Tibial nerve (tissue), 4 donors: ENCODE results near the gene CEP85L. TPM values are rescaled to one million over a fixed set of nuclear protein-coding genes. Genes with fewer than 3 reads are reported as not detected.

Experiments used
- DNase-seq, 2 donors: peaks; one replicate each; pipeline ENCODE4 v3.0.0-alpha.2; 2019; ENCODE audit warnings: low spot score in 2 of 2
- H3K27ac ChIP-seq, 4 donors: fragments of 200-600 bp; sonication (generic) in 3 of 4; one replicate each; pipeline ENCODE4 v1.5.1; 2017 to 2019; ENCODE audit warnings: mild to moderate bottlenecking in 1 of 4
- H3K27me3 ChIP-seq, 2 donors: fragments of 200-600 bp; sonication (generic) in 1 of 2; one replicate each; pipeline versions ENCODE4 v1.5.1 to v1.6.0; 2017 to 2019
- H3K36me3 ChIP-seq, 3 donors: fragments of 200-600 bp; sonication (generic); one replicate each; pipeline ENCODE4 v1.5.1; 2018 to 2019
- H3K4me1 ChIP-seq, 4 donors: fragments of 200-600 bp; sonication (generic) in 3 of 4; one replicate each; pipeline ENCODE4 v1.5.1; 2017 to 2019
- H3K4me3 ChIP-seq, 4 donors: fragments of 200-600 bp; sonication (generic) in 3 of 4; one replicate each; pipeline ENCODE4 v1.5.1; 2017 to 2019; ENCODE audit warnings: mild to moderate bottlenecking in 1 of 4, moderate library complexity in 1 of 4
- H3K9me3 ChIP-seq, 4 donors: fragments of 200-600 bp; sonication (generic) in 3 of 4; one replicate each; pipeline ENCODE4 v1.5.1; 2017 to 2019
- CTCF ChIP-seq, 5 experiments: fragments of 200-600 bp in 3 of 5; fragments of 450-650 bp in 2 of 5; sonication (generic) in 3 of 5; IDR thresholded peaks; one replicate each; pipeline ENCODE4 v1.5.1; 2016 to 2019; ENCODE audit warnings: antibody characterized with exemption in 5 of 5, mild to moderate bottlenecking in 3 of 5, moderate library complexity in 2 of 5
- EP300 ChIP-seq, 2 donors: sonication (generic); formaldehyde crosslinking; IDR thresholded peaks; one replicate each; pipeline ENCODE4 v1.6.1; 2017; ENCODE audit warnings: antibody characterized with exemption in 2 of 2, mild to moderate bottlenecking in 1 of 2
- POLR2A ChIP-seq, 2 donors: fragments of 450-650 bp; IDR thresholded peaks; one replicate each; pipeline ENCODE4 v1.6.1; 2017; ENCODE audit warnings: antibody characterized with exemption in 2 of 2, mild to moderate bottlenecking in 2 of 2, moderate library complexity in 2 of 2
- WGBS, 2 donors: methylation state at CpG; one replicate each; pipeline ENCODE4 v1.1.5; 2018; 5-methylcytosine and 5-hydroxymethylcytosine counted together
- total RNA-seq, 4 donors: library from RNA; depleted of rRNA; stranded (reverse); fragments of >200 nt; gene quantifications; one replicate each; pipeline ENCODE4 v1.1.0, GENCODE V29; 2016

The CEP85L gene
- total RNA-seq, 4 donors from 2014 or later, result 26.7 to 47.4 (median 37.8) TPM

GRCh38 chr6:118685823-118686449 is 34.5 kb upstream of the CEP85L start:
- no peak overlapping the region for H3K4me3 ChIP-seq
- DNase-seq, result no peak
- H3K27ac ChIP-seq, result no peak overlapping the region
- 81 to 87% methylated on average over 7 of the region's 7 CpGs for WGBS, 2 donors
- no peaks in the 10 kb centered on the region for H3K9me3 ChIP-seq
- no peaks in the 10 kb centered on the region for H3K36me3 ChIP-seq
- no peaks in the 10 kb centered on the region for H3K27me3 ChIP-seq
- peaks cover 0 to 15% (median 5%) of the 10 kb centered on the region in 4 donors for H3K4me1 ChIP-seq
- no peak for TF ChIP-seq POLR2A (IDR thresholded peaks at IDR 0.05)
- no peak for TF ChIP-seq CTCF (IDR thresholded peaks at IDR 0.05)
- no peak for TF ChIP-seq EP300 (IDR thresholded peaks at IDR 0.05)

GRCh38 chr6:118683881-118684872 is 32.8 kb upstream of the CEP85L start:
- peak overlapping the region in 1 of 4 donors; percentile 53 for H3K27ac ChIP-seq
- WGBS, 2 donors, result 69 to 80% methylated on average over 9 of the region's 9 CpGs
- H3K9me3 ChIP-seq, result no peaks in the 10 kb centered on the region
- no peak for DNase-seq
- H3K4me1 ChIP-seq, result peaks cover 0 to 24% (median 10%) of the 10 kb centered on the region in 4 donors
- H3K36me3 ChIP-seq, result no peaks in the 10 kb centered on the region
- H3K4me3 ChIP-seq, result no peak overlapping the region
- no peak for TF ChIP-seq EP300 (IDR thresholded peaks at IDR 0.05)
- no peak for TF ChIP-seq POLR2A (IDR thresholded peaks at IDR 0.05)
- TF ChIP-seq CTCF (IDR thresholded peaks at IDR 0.05), result no peak
- H3K27me3 ChIP-seq, result no peaks in the 10 kb centered on the region

- DNase-seq, result no peak
- no peaks in the 10 kb centered on the region for H3K27me3 ChIP-seq
- peak overlapping the region; percentile 66 to 91 (median 76) for H3K27ac ChIP-seq
- 53 to 55% methylated on average over 9 of the region's 9 CpGs for WGBS, 2 donors
- H3K9me3 ChIP-seq, result no peaks in the 10 kb centered on the region
- H3K4me1 ChIP-seq, result peaks cover 0 to 28% (median 12%) of the 10 kb centered on the region in 4 donors
- H3K36me3 ChIP-seq, result no peaks in the 10 kb centered on the region
- TF ChIP-seq POLR2A (IDR thresholded peaks at IDR 0.05), result no peak
- TF ChIP-seq EP300 (IDR thresholded peaks at IDR 0.05), result peak in 1 of 2 donors; percentile 84
- no peak overlapping the region for H3K4me3 ChIP-seq
Measured at GRCh38 chr6:118680452-118681095, 29.2 kb upstream of the CEP85L start.

GRCh38 chr6:118679327-118679901 is 28.0 kb upstream of the CEP85L start:
- peaks cover 0 to 28% (median 12%) of the 10 kb centered on the region in 4 donors for H3K4me1 ChIP-seq
- H3K27ac ChIP-seq, result peak overlapping the region in 2 of 4 donors; percentile 83 to 91
- no peak for DNase-seq
- H3K36me3 ChIP-seq, result no peaks in the 10 kb centered on the region
- TF ChIP-seq CTCF (IDR thresholded peaks at IDR 0.05), result no peak
- TF ChIP-seq EP300 (IDR thresholded peaks at IDR 0.05), result no peak
- no peak for TF ChIP-seq POLR2A (IDR thresholded peaks at IDR 0.05)
- WGBS, 2 donors, result 52 to 56% methylated on average over 1 of the region's 1 CpG
- H3K9me3 ChIP-seq, result no peaks in the 10 kb centered on the region
- H3K27me3 ChIP-seq, result no peaks in the 10 kb centered on the region
- H3K4me3 ChIP-seq, result no peak overlapping the region

- Histone ChIP-seq H3K4me3 (no peak overlapping the region), H3K27ac (peak overlapping the region in 2 of 4 donors; percentile 83 to 91), H3K36me3 (no peaks in the 10 kb centered on the region), H3K9me3 (no peaks in the 10 kb centered on the region), H3K4me1 (peaks cover 0 to 25% (median 12%) of the 10 kb centered on the region in 4 donors), H3K27me3 (no peaks in the 10 kb centered on the region)
- TF ChIP-seq EP300 (IDR thresholded peaks at IDR 0.05), result no peak
- WGBS, 2 donors, result 74 to 84% methylated on average over 1 of the region's 1 CpG
- DNase-seq, result no peak
Measured at GRCh38 chr6:118678866-118679265, 27.5 kb upstream of the CEP85L start.
